ENCODE measurements around the gene RASA2.
"Not testable (repeated sequence)": the region's sequence is repeated elsewhere in the genome, so short reads cannot be mapped to it uniquely, and the experiment has no call there.

The RASA2 gene

DNA sequence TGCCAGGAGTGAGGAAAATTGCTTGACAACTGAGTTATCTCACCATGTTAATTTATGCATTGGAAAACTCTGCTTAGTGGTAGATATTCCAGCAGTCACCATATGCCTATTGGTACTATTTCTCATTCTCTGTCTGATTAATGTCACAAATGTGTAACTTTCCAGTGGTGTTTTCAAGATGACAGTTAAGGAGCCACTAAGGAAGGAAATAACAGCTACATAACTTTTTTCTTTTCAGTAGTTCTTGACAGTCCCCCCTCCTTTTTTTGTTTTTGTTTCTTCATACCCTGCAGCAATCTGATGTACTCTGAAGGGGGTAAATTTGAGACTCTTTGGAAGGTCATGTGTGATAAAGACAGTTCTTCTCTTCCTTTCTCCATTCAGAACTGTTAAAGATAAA is 13.1 kb downstream of the RASA2 start:
- DNase-seq: no peak

DNA sequence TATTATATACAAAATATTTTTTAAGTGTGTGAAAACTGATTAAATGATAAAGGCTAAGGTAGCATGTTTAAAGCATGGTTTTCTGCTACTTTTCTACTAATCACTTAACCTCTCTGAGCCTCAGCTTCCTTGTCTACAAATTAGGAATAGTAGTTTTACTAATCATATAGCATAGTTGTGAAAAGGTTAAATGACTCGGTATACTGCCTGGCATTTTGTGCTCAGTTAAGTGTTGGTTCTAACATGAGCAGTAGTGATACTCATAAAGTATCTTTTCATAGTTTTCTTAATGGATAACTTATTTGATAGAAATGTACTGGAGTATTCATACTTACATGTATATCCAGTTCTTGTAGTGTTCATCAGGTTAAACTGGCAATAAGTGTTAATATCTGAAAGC is 13.6 kb downstream of the RASA2 start:
- DNase-seq: no peak

DNA sequence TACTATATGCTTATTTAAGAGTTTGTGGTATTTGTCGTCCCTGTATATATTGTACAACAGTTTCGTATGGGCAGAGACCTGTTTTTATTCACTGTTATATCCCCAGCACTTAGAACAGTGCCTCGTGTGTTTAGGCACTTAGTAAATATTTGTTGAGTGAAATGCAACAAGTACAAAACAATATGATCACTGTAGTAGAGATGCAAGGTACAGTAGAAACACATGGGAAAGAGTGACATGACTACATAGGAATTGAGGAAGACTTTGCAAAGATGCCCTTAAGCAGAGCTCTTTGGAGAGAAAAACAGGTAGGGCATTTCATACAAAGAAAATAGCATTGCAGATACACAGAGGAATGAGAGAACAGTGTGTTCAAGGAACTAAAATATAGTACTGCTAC is 18.3 kb downstream of the RASA2 start:
- DNase-seq: no peak

DNA sequence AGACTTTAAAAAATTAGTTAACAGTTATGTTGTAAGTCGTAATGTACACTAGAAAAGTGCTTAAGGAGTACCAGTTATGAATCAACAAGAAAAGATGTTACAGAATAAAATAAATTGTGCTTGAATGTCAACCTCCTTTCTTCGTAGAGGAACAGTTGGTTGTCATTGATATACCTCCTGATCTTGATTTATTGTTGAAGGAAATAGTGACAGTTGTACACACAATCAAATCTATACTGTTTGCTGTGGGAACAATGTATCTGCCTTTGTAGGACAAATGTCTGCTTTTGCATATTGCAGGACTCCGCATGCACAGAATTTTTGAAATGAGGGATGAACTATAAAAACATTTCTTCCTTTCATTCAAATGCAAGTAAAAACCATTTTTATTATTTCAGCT is 19.2 kb downstream of the RASA2 start:
- DNase-seq: no peak

DNA sequence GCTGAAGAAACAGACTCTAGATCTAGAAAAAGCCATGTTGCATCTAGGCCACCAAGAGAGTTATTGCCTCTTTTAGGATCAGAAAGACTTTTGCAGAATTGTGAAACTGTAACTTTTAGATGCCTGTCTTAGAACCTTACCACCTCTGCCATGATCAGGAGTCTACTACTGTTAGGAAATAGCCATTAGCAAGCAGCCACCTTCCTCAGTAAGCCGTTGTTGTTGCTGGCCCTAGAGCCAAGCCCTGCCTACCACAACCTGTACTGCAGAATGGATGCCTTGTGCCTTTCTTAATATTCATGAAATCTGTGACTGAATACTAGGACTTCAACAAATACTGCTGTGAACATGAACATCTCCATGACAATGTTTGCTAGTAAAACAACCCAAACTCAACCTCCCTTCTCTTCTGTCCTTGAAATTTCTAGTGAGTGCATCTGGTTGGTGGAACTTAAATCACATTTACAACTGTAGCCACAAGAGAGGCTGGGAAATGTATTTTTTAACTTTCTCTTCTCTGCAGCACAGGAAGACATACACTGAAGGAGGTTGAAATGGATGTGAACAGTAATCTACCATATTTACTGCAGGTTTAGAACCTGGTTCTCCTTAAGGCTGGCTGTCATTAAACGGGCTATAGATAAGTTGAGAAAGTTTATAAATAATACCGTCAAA is 20.7 kb downstream of the RASA2 start:
- DNase-seq: no peak

DNA sequence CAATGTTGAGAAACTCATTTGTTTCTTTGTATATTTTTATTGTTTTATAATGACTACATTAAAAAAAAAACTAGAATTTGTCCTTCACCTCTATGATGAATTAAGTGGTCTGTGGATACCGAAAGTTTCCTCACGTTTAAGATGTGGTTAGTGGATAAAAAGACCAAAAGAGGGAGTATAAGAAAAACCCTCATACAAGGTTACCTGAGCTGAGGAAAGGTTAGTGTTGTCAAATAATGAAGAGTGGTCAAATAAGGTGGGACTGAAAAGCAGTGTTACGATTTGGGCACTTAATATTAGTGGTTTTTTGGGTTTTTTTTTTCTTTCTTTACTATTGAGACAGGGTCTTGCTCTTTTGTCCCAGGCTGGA is 21.2 kb downstream of the RASA2 start:
- DNase-seq: no peak

DNA sequence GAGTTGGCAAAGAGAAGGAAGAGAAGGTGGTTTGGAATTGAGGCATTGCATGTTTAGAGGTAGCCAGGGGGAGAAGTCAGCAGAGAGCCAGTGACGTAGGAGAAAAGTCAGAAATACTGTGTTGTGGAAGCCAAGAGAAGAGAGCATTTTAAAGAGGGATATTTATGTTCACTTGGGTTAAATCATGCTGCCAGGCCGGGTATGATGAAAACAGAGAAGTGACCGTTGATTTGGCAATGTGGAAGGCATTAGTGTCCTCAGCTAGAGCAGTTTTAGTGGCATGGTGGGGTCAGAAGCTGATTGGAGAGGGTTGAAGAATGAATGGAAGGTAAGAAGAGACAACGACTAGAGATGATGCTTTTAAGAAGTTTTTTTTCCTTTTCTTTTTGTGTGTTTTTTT is 24.5 kb downstream of the RASA2 start:
- no peak for DNase-seq

DNA sequence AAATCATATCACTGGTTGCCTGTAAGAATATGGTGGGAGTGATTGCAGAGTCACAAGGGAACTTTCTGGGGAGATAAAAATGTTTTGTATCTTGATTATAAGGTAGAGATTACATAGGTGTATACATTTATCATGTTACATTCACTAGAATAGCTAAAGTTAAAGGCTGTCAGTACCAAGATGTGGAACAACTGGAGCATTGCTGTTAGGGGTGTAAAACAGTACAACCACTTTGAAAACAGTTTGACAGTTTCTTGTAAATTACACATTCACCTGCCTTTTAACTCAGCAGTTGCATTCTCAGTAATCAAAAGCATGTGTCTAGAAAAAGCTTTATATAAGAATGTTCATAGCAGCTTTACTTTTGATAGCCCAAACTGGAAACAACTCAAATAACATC is 27.6 kb downstream of the RASA2 start:
- no peak for DNase-seq

DNA sequence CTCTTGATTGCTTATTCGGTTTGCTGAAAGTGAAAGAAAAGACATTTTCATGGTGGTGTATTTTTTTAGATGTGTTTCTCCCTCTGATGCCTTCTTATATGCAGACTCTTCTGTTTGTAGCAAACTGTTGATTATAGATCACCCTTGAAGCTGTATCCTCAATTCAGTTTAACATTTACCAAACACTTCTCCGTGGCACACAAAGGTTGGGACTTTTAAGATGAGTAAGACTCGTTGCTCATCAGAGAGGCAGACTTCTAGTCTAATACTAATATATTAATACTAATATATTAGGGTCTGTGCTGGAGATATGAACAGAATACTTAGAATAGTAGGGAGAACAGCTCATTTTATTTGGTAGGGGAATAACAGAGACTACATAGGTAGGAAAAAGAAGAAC is 32.8 kb downstream of the RASA2 start:
- DNase-seq: no peak

DNA sequence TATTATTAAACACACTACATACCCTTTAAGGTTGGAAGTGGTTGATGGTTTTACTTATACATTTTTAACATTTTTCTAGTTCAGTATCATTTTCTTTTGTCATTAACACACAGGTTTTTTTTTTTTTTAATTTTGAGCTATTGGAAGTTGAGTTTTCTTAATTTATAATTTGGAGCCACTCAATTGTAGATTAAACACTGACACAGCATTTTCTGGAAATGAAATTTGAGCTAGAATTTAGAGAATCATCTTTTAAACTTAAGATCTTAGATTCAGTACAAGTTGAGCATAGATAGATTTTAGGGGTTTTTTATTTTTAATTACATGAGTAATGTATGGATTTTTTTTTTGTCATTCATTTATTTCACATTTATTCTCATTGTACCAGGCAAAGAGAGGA is 35.0 kb downstream of the RASA2 start:
- no peak for DNase-seq

DNA sequence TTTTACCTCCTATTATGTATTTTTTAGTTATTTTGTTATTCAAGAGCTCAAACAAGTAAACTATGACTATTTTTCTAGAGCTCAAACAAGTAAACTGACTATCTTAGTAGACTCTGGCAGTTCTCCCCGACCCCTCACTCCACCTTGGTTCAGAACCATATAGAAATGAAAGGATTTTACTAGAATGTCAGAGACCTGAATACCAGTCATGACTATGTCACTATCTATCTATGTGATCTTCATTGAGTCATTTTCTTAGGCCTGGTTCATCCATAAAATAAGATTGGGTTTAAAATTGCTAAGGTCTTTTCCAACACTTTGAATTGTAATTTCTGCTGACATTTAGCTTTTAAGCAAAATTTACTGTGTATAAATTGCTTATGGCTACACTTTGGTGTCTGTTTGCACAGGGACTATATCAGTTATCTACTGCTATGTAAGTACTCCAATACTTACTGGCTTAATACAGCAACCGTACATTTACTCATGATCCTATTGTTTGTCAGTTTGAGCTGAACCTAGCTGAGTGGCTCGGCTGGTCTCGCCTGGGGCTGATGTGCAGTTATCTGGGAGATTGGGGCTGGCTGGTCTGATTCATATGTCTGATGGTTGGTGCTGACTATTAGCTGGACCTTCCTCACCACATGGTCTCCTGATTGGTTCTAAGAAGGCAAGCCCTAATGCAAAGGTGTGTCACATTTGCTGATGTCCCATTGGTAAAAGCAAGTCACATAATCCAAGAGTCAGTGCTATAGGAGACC is 37.0 kb downstream of the RASA2 start:
- DNase-seq: no peak

DNA sequence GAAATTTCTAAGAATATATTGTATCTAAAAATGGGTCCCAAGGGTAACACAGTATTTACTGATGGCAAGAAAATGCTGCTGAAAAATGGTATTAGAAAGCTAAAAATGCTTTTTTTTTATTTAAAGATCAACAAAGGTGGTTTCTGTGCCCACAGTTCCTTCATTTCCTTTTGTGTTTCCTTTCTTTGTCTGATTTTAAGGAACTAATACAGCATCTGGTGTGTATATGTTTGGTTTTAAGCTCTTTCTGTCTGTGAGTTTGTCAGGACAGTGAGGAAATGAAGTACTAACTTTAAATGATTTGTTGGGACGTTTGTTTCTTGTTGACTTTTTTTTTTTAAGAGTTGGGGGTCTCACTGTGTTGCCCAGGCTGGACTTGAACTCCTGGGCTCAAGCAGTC is 38.2 kb downstream of the RASA2 start:
- DNase-seq: no peak

DNA sequence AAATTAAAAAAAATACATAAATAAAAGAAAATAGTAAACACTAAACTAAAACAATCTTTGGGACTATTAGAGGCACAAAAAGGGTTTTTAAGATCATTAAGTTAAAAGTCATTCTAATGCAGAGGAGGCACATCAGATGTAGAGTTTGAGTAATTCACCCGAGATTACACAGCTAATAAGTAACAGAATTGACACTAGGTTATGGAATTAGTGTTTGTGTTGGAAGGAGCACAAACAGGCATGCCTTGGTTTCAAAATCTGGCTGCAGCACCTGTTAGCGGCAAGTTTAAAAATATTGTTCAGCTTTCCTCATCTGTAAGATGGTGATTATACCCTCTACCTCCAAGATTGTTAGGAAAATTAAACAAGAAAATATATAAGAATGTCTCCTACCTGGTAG is 39.0 kb downstream of the RASA2 start:
- DNase-seq: no peak

DNA sequence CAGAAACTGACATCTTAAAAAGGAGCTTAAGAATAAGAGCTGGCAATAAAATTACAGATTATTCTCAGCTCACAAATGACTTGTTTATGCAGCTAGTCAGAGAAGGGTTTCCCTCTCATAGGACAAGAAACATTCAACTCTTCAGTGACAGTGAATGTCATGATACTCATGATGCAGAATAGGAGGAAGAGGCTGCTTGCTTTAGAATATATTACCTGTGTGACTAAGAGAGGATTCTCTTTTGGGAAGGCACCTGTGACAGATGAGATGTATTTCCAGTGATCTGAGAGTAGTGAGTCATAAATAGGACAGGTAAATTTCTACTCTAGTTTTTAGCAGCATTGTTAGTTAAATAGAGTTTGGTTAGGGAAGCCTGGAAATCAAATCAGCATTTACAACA is 39.9 kb downstream of the RASA2 start:
- DNase-seq: no peak

DNA sequence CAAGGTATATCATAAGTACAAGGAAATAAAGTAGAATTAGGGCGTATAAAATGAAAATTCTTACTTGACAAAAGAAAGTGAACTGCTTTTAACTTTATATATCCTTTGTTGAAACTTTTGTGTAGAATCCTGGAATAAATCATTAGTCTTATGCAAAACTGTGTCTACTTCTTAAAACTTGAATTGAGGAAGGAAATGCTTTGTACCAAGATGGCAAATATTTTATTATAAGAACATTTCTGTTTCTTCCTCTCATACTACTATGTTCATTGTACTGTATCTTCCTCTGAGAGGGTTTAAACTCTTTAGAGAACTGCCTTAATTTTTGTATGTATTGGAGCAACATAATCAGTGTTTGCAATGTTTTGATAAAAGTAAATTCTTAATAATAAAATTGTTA is 42.0 kb downstream of the RASA2 start:
- DNase-seq: no peak

DNA sequence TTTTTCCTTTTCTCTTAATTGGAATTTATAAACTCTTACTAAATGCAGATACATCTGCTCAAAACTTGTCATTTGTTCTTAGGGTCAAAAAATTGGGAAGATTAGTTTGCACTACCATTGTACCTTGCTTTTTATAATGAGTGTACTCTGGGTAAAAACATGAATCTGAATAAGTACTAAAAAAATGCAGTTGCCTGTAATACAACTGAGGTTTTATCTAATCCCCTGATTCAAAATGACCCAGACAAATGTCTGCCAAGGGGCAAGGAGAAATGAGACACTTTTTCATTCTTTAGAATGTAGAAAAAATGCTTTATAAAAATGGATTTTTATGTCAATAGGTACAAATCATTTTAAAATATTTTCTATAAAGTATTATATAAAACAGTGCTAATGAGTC is 42.4 kb downstream of the RASA2 start:
- DNase-seq: no peak

DNA sequence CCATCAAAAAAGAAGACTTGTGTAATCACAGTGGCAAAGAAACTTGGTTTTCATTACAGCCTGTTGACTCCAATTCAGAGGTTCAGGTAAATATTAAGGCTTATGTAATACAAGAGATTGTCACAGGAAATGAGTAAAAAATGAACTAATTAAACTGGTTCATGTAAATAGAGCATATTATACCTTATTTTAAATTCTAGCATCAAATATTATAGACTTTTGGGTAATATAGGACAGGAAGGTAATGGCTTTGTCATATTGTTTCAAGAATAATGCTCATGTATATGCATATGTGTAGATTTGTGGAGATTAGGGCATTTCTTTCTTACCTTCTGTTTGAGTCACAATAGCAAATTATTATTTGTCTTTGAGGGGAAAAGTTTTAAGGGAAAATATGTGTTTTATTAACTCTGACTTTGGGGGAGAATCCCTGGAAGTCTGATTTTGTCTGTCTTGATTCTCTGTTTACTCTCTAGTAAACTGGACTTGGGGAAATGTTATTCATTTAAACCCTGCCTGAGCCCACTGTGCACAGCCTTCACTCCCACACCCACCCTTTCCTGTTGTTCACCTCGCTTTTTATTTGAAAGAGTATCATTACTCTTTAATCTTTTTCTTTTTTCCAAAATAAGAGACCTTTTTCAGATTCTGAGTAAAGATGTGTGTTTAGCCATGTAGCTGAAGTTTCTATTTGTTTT is 43.0 kb downstream of the RASA2 start:
- DNase-seq: no peak

DNA sequence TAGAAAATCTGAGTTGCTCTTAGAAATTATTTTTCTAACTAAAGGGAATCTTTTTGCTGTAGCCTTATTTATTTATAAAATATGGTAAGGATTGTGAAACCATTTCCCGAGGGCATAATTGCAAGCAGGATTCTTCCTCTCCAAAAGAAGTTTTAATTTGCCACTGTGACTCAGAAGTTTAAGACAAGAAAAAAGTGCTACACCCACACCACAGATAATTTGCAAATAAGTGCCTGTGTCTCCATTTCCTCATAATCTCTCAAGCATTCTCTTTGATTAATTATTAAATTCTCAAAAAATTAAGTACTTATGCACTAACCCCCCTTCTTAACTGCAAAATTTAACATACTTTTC is 43.6 kb downstream of the RASA2 start:
- DNase-seq: no peak

DNA sequence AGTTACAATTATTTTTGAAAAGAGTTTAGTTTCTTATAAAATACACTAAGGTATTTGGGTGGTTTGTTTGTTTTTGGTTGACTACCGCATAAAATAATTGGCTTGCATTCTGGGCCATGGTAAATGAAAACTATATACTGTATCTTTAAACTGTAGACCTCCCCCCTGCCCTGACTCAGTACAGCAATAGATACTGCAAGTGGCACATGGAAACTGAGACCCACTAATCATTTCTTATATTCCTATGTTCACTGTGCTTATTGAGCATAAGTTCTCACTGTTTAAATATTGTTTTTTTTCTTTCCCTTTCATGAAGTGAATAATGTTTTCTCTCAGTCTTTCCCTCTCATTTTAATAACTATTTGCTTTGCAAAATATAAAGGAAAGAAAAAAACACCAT is 45.8 kb downstream of the RASA2 start:
- DNase-seq: no peak

DNA sequence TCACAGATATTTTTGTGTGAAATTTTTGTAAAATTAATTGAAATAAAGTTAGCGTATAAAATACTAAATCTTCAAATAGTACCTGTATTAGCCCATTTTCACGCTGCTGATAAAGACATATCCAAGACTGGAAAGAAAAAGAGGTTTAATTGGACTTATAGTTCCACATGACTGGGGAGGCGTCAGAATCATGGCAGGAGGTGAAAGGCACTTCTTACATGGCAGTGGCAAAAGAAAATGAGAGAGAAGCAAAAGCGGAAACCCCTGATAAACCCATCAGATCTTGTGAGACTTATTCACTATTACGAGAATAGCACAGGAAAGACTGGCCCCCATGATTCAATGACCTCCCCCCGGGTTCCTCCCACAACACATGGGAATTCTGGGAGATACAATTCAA is 49.2 kb downstream of the RASA2 start:
- not testable (repeated sequence) for DNase-seq

DNA sequence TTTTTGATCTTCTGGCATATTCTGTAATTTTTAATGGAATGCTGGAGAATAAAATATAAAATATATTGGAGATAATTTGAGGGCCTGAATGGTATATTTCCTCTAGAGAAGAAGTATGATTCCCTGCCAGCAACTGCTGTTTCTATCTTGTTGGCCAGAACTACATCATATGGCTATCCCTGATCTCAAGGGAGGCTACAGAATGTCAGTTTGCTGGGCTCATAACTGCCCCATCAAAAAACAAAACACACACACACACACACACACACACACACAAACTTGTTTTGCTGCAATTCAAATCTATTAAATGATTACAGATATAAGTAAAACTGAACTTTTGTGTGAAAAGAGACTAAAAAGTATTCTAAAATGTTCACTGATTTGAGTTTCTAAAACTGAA is 51.0 kb downstream of the RASA2 start:
- DNase-seq: no peak

DNA sequence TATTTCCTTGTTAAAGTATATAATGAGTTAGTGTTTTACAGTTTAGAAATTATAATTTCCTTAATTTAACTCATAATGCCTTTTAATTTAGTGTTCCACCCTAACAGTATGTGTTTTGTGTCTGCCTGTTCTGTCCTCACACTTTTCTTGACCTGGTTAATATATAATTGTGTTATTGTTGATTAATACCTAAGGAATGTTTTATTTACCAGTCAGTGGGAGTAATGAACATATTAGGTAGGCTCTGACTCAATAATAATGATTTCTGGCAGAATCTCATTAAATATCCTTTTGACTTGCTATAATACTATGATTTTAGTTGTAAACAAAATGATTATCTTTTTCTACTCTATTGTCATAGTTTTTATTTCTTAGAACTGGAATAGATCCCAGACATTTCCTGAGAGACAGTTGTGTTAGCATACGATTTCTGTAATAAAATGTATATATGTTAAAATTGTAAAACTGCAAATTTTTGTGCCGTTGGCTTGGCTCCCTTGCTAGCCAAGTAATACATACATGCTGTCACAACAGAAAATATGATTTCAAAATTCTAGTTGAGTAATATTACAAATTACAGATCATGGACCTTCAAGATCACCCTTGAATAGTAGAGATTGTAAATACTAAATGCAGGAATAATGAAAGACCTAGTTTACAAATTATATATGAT is 51.9 kb downstream of the RASA2 start:
- no peak for DNase-seq

DNA sequence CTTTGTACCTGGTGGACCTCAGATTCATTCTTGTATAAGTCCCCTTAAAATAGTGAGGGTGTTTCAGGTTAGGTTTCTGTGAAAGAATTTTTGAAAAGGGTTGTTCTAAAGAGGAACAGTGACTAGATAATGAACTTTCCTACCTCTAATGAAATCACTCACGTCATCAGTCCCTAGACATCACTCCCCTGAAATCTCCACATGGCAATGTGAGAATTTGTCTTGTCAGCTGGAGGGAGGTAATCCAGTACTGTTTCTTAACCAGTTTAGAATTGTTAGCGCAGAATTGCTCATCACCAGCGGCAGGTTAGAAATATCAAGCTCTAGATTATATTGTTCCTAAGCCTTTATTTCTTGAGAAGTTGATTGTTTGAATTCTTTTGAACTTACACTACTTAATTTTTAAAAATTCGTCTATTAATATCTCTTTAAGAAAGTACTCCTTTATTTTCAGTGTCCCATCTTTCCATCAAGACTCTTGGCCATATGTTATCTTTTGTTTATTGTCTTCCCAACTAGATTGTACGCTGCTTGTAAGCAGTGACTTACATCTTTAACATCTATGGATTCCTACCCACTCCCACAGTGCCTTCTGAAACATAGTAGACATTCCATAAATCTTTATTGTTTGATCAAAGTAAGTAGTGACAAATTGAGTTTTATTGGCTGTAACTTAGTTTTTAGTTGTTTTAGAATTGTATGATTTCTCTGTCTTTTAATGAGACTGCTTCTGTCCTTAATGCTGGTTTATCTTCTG is 52.8 kb downstream of the RASA2 start:
- no peak for DNase-seq

All from DMS 273 treated with DMSO at 0.1 percent for 48 hours (cell line).